RWPE1 (cell line): ENCODE data around the gene DVL2.

Experiments used
- CTCF ChIA-PET: fragments of 350-600 bp; sonication (Branson Sonifier 250); formaldehyde crosslinking; extraction: SDS; loops from one replicate; lab custom pipeline; 2021; lab: Yijun Ruan, JAX
- POLR2A ChIA-PET: fragments of 400-600 bp; formaldehyde crosslinking; extraction: SDS; loops from one replicate; lab custom pipeline; 2020; ENCODE audit warnings: antibody characterized with exemption; ENCODE audit not compliant: low non-redundant PET; lab: Yijun Ruan, JAX
- DNase-seq: peaks from one replicate; pipeline ENCODE4 v3.0.0; 2012; ENCODE audit warnings: low spot score
- H3K27ac ChIP-seq: fragments of 450-650 bp; 2 replicates; pipeline ENCODE4 v1.5.1; 2017
- CTCF ChIP-seq: fragments of 450-650 bp; conservative IDR thresholded peaks from 2 replicates; pipeline ENCODE4 v1.5.1; 2017; ENCODE audit warnings: low read depth, mild to moderate bottlenecking

The DVL2 gene

DNA sequence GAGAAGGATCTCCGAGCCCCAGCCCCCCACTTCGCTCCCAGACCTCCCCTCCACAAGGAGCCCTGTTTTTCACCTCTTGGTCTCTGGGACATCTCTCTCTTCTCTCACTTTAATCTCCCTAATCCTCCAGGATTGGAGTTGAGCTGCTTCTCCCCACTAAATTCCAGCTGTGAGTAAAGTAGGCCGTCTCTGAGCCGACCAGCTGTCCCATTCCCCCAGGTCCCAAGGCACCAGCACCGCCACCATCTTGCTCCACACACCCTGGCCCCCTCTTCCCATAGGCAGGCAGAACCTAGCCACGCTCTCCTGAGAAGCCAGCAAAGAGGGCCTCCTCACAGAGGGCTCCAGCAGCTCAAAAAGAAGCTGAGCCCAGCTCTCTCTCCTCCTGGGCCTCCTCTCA lies 15.6 kb downstream of the DVL2 start:
- no peak for DNase-seq
- ChIA-PET CTCF (interaction anchor here (0.6 to 1.7 kb wide), 2 partner anchors 156 to 173 kb away, joined by 4 to 5 read pairs; no protein-coding TSS in a partner anchor), POLR2A (no interaction called here)
- peak overlapping the region; percentile 99 for H3K27ac ChIP-seq
- no peak for TF ChIP-seq CTCF

DNA sequence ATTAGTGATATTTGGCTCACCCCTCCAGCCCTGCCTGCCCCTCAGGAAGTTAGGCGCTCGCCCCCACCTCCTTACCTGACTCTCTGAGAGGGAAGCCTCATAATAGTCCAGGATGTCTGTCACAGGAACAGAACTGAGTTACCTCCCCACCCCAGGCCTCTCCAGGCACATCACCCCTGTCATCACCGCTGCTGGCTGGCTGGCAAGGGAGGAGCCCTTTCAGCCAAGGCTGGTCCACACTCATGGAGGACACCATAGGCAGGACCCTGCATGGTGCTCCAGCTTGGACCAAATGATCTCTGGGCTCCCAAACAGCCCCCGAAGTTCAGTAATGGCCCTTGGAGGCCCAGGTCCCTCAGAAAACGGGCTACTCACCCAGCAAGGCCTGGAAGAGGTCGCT lies 16.2 kb downstream of the DVL2 start:
- POLR2A ChIA-PET: no interaction called here
- CTCF ChIA-PET: no interaction called here
- no peak for DNase-seq
- peak overlapping the region; percentile 99 for H3K27ac ChIP-seq
- TF ChIP-seq CTCF: no peak

- H3K27ac ChIP-seq: peak overlapping the region; percentile 99
- ChIA-PET POLR2A (no interaction called here), CTCF (no interaction called here)
- TF ChIP-seq CTCF: no peak
- DNase-seq: no peak
Measured at GRCh38 chr17:7217113-7217987, 17.0 kb downstream of the DVL2 start.

- no peak for DNase-seq
- no peak for TF ChIP-seq CTCF
- H3K27ac ChIP-seq: peak overlapping the region; percentile 99
- ChIA-PET POLR2A (no interaction called here), CTCF (interaction anchor here (0.6 to 1.4 kb wide), 2 partner anchors 8 to 171 kb away, joined by 3 to 4 read pairs; no protein-coding TSS in a partner anchor)
Measured at GRCh38 chr17:7216242-7217112, 17.8 kb downstream of the DVL2 start.

- no peak for TF ChIP-seq CTCF
- peak overlapping the region; percentile 99 for H3K27ac ChIP-seq
- DNase-seq: no peak
- ChIA-PET CTCF (interaction anchor here (1.4 kb wide), 1 partner anchor 170 kb away, joined by 4 read pairs; no protein-coding TSS in a partner anchor), POLR2A (no interaction called here)
Measured at GRCh38 chr17:7215652-7216180, 18.6 kb downstream of the DVL2 start.

- TF ChIP-seq CTCF: no peak
- CTCF ChIA-PET: interaction anchor here (0.6 to 1.4 kb wide), 2 partner anchors 102 to 169 kb away, joined by 3 to 4 read pairs; no protein-coding TSS in a partner anchor
- peak overlapping the region; percentile 99 for H3K27ac ChIP-seq
- POLR2A ChIA-PET: no interaction called here
- peak; percentile 94 for DNase-seq
Measured at GRCh38 chr17:7215136-7215638, 19.1 kb downstream of the DVL2 start.
